Measurements from ENCODE around the gene CD86. TPM values are rescaled to one million over a fixed set of nuclear protein-coding genes. Genes with fewer than 3 reads are reported as not detected.
"Not testable (repeated sequence)": the region's sequence is repeated elsewhere in the genome, so short reads cannot be mapped to it uniquely, and the experiment has no call there.

The CD86 gene
- total RNA-seq, 2 donors from 2014 or later, result 1.3 to 4.3 TPM

- ATAC-seq, result no peak
- Mint-ChIP-seq H3K36me3 (ENCODE audit: low read depth) (no peaks in the 10 kb centered on the region), H3K27ac (peak overlapping the region; percentile 87)
These were observed 47.2 kb downstream of the CD86 start for GRCh38 chr3:122102191-122102935.

GRCh38 chr3:122103821-122104514 is 48.8 kb downstream of the CD86 start:
- Mint-ChIP-seq H3K27ac (peak overlapping the region; percentile 16), H3K4me1 (peaks cover 19% of the 10 kb centered on the region), H3K27me3 (no peaks in the 10 kb centered on the region), H3K4me3 (no peak overlapping the region), H3K36me3 (ENCODE audit: low read depth) (no peaks in the 10 kb centered on the region)
- DNase-seq (no peak), ATAC-seq (no peak)
- H3K9me3 ChIP-seq (ENCODE audit: control insufficient read depth, low read length, poor library complexity, severe bottlenecking), result no peaks in the 10 kb centered on the region

More at GRCh38 chr3:122102191-122102935, 47.2 kb downstream of the CD86 start:
- no peaks in the 10 kb centered on the region for H3K9me3 ChIP-seq (ENCODE audit: control insufficient read depth, low read length, poor library complexity, severe bottlenecking)
- peaks cover 19% of the 10 kb centered on the region for H3K4me1 Mint-ChIP-seq
- no peak for DNase-seq
- no peaks in the 10 kb centered on the region for H3K27me3 Mint-ChIP-seq
- no peak overlapping the region for H3K4me3 Mint-ChIP-seq

- Mint-ChIP-seq H3K4me3 (no peak overlapping the region), H3K27me3 (no peaks in the 10 kb centered on the region), H3K36me3 (ENCODE audit: low read depth) (no peaks in the 10 kb centered on the region), H3K4me1 (peaks cover 19% of the 10 kb centered on the region), H3K27ac (no peak overlapping the region)
- no peaks in the 10 kb centered on the region for H3K9me3 ChIP-seq (ENCODE audit: control insufficient read depth, low read length, poor library complexity, severe bottlenecking)
- no peak for DNase-seq
- no peak for ATAC-seq
These were observed 49.5 kb downstream of the CD86 start for GRCh38 chr3:122104515-122105194.

- H3K4me1 Mint-ChIP-seq, result peaks cover 19% of the 10 kb centered on the region
- no peak for DNase-seq
- ATAC-seq, result no peak
- H3K36me3 Mint-ChIP-seq (ENCODE audit: low read depth), result no peaks in the 10 kb centered on the region
- no peak overlapping the region for H3K27ac Mint-ChIP-seq
- H3K9me3 ChIP-seq (ENCODE audit: control insufficient read depth, low read length, poor library complexity, severe bottlenecking), result no peaks in the 10 kb centered on the region
- H3K27me3 Mint-ChIP-seq, result peaks cover 2% of the 10 kb centered on the region
- no peak overlapping the region for H3K4me3 Mint-ChIP-seq
These were observed 50.5 kb downstream of the CD86 start for GRCh38 chr3:122105626-122106025.

- Mint-ChIP-seq H3K27me3 (peaks cover 9% of the 10 kb centered on the region), H3K4me1 (peaks cover 4% of the 10 kb centered on the region), H3K4me3 (no peak overlapping the region), H3K36me3 (ENCODE audit: low read depth) (no peaks in the 10 kb centered on the region), H3K27ac (no peak overlapping the region)
- ATAC-seq (no peak), DNase-seq (no peak)
- no peaks in the 10 kb centered on the region for H3K9me3 ChIP-seq (ENCODE audit: control insufficient read depth, low read length, poor library complexity, severe bottlenecking)
These were observed 52.0 kb downstream of the CD86 start for GRCh38 chr3:122107171-122107570.

- Mint-ChIP-seq H3K36me3 (ENCODE audit: low read depth) (no peaks in the 10 kb centered on the region), H3K4me3 (no peak overlapping the region), H3K27ac (no peak overlapping the region), H3K4me1 (no peaks in the 10 kb centered on the region), H3K27me3 (peaks cover 9% of the 10 kb centered on the region)
- H3K9me3 ChIP-seq (ENCODE audit: control insufficient read depth, low read length, poor library complexity, severe bottlenecking), result no peaks in the 10 kb centered on the region
- no peak for DNase-seq
- ATAC-seq, result no peak
These were observed 56.8 kb downstream of the CD86 start for GRCh38 chr3:122111974-122112373.

GRCh38 chr3:122112754-122113153 is 57.6 kb downstream of the CD86 start:
- no peak for DNase-seq
- H3K9me3 ChIP-seq (ENCODE audit: control insufficient read depth, low read length, poor library complexity, severe bottlenecking), result no peaks in the 10 kb centered on the region
- Mint-ChIP-seq H3K4me1 (no peaks in the 10 kb centered on the region), H3K27me3 (peaks cover 9% of the 10 kb centered on the region), H3K36me3 (ENCODE audit: low read depth) (no peaks in the 10 kb centered on the region), H3K27ac (no peak overlapping the region), H3K4me3 (no peak overlapping the region)
- ATAC-seq, result no peak

GRCh38 chr3:122123850-122124249 is 68.7 kb downstream of the CD86 start:
- H3K9me3 ChIP-seq (ENCODE audit: control insufficient read depth, low read length, poor library complexity, severe bottlenecking), result no peaks in the 10 kb centered on the region
- ATAC-seq (no peak), DNase-seq (no peak)
- no peak overlapping the region for H3K27ac Mint-ChIP-seq
- no peaks in the 10 kb centered on the region for H3K4me1 Mint-ChIP-seq
- H3K4me3 Mint-ChIP-seq, result no peak overlapping the region
- no peaks in the 10 kb centered on the region for H3K27me3 Mint-ChIP-seq
- no peaks in the 10 kb centered on the region for H3K36me3 Mint-ChIP-seq (ENCODE audit: low read depth)

GRCh38 chr3:122132949-122133540 is 77.9 kb downstream of the CD86 start:
- DNase-seq (no peak), ATAC-seq (no peak)
- no peaks in the 10 kb centered on the region for H3K9me3 ChIP-seq (ENCODE audit: control insufficient read depth, low read length, poor library complexity, severe bottlenecking)
- no peaks in the 10 kb centered on the region for H3K36me3 Mint-ChIP-seq (ENCODE audit: low read depth)
- H3K27me3 Mint-ChIP-seq, result no peaks in the 10 kb centered on the region
- H3K4me1 Mint-ChIP-seq, result no peaks in the 10 kb centered on the region
- no peak overlapping the region for H3K4me3 Mint-ChIP-seq
- H3K27ac Mint-ChIP-seq, result no peak overlapping the region

GRCh38 chr3:122146466-122146865 is 91.3 kb downstream of the CD86 start:
- DNase-seq, result no peak
- Mint-ChIP-seq H3K27me3 (peaks cover 7% of the 10 kb centered on the region), H3K4me3 (no peak overlapping the region), H3K36me3 (ENCODE audit: low read depth) (no peaks in the 10 kb centered on the region), H3K4me1 (peaks cover 7% of the 10 kb centered on the region), H3K27ac (no peak overlapping the region)
- no peak for ATAC-seq
- no peaks in the 10 kb centered on the region for H3K9me3 ChIP-seq (ENCODE audit: control insufficient read depth, low read length, poor library complexity, severe bottlenecking)

- Mint-ChIP-seq H3K4me1 (peaks cover 7% of the 10 kb centered on the region), H3K4me3 (no peak overlapping the region), H3K27ac (no peak overlapping the region), H3K36me3 (ENCODE audit: low read depth) (no peaks in the 10 kb centered on the region), H3K27me3 (no peaks in the 10 kb centered on the region)
- no peaks in the 10 kb centered on the region for H3K9me3 ChIP-seq (ENCODE audit: control insufficient read depth, low read length, poor library complexity, severe bottlenecking)
- DNase-seq, result no peak
- ATAC-seq, result no peak
These were observed 93.9 kb downstream of the CD86 start for GRCh38 chr3:122148941-122149627.

- DNase-seq, result no peak
- peaks cover 5% of the 10 kb centered on the region for H3K9me3 ChIP-seq (ENCODE audit: control insufficient read depth, low read length, poor library complexity, severe bottlenecking)
- no peaks in the 10 kb centered on the region for H3K27me3 Mint-ChIP-seq
- ATAC-seq, result no peak
- no peak overlapping the region for H3K4me3 Mint-ChIP-seq
- no peaks in the 10 kb centered on the region for H3K36me3 Mint-ChIP-seq (ENCODE audit: low read depth)
- H3K4me1 Mint-ChIP-seq, result peaks cover 7% of the 10 kb centered on the region
- no peak overlapping the region for H3K27ac Mint-ChIP-seq
These were observed 96.3 kb downstream of the CD86 start for GRCh38 chr3:122151480-122151879.

- H3K36me3 Mint-ChIP-seq (ENCODE audit: low read depth); H3K4me1 Mint-ChIP-seq; H3K27me3 Mint-ChIP-seq; H3K27ac Mint-ChIP-seq; H3K4me3 Mint-ChIP-seq; H3K9me3 ChIP-seq (ENCODE audit: control insufficient read depth, low read length, poor library complexity, severe bottlenecking); ATAC-seq; DNase-seq: not testable (repeated sequence)
These were observed 109.8 kb downstream of the CD86 start for GRCh38 chr3:122164983-122165382.

Data from T-helper 17 cell (primary cell).